Aorta (tissue), 5 donors: Measurements from ENCODE around the gene DNALI1. TPM values are rescaled to one million over a fixed set of nuclear protein-coding genes. Genes with fewer than 3 reads are reported as not detected.
"Not testable (repeated sequence)": the region's sequence is repeated elsewhere in the genome, so short reads cannot be mapped to it uniquely, and the experiment has no call there.

Experiments used
- ATAC-seq: fragments of 200-7000 bp; cut with Tn5 transposase; one replicate; pipeline ENCODE4 v1.9.1; 2022; ENCODE audit warnings: moderate library complexity; ENCODE audit not compliant: low FRiP score
- DNase-seq, 2 donors: peaks; one replicate each; pipeline ENCODE4 v3.0.0-alpha.2; 2020
- H3K27ac ChIP-seq, 2 donors: one replicate each; pipeline ENCODE4 v1.5.1; 2013; ENCODE audit warnings: low read length in 2 of 2, mild to moderate bottlenecking in 2 of 2, moderate library complexity in 2 of 2, control low read depth in 1 of 2, inconsistent platforms in 1 of 2, low read depth in 1 of 2
- H3K27me3 ChIP-seq, 2 donors: one replicate each; pipeline ENCODE4 v1.6.1; 2013; ENCODE audit warnings: control low read depth in 1 of 2, low read length in 1 of 2, mild to moderate bottlenecking in 1 of 2, moderate library complexity in 1 of 2; ENCODE audit not compliant: insufficient read depth in 2 of 2, control insufficient read depth in 1 of 2
- H3K36me3 ChIP-seq, 2 donors: one replicate each; pipeline ENCODE4 v1.6.1; 2013; ENCODE audit warnings: control low read depth in 1 of 2, low read length in 1 of 2, mild to moderate bottlenecking in 1 of 2; ENCODE audit not compliant: insufficient read depth in 2 of 2, control insufficient read depth in 1 of 2
- H3K4me1 ChIP-seq, 2 donors: one replicate each; pipeline ENCODE4 v1.6.1; 2013; ENCODE audit warnings: low read length in 2 of 2, control low read depth in 1 of 2, mild to moderate bottlenecking in 1 of 2, moderate library complexity in 1 of 2; ENCODE audit not compliant: insufficient read depth in 2 of 2, control insufficient read depth in 1 of 2
- H3K4me3 ChIP-seq, 2 donors: one replicate each; pipeline ENCODE4 v1.5.1; 2013; ENCODE audit warnings: low read length in 2 of 2, control low read depth in 1 of 2, mild to moderate bottlenecking in 1 of 2
- H3K9me3 ChIP-seq: one replicate; pipeline ENCODE4 v1.6.1; 2013; ENCODE audit warnings: mild to moderate bottlenecking, low read length; ENCODE audit not compliant: control insufficient read depth
- WGBS, 2 donors: extraction: QIAGEN DNeasy Blood & Tissue Kit; methylation state at CpG; one replicate each; pipeline ENCODE4 v1.1.7; 2013; 5-methylcytosine and 5-hydroxymethylcytosine counted together
- intact Hi-C, 2 donors: fragments of 100-400 bp; cut with DNase I; formaldehyde crosslinking; loops; one replicate each; pipeline versions ENCODE4 v1.14.2 to v1.15.0; 2022
- long read RNA-seq, 2 donors: library from polyadenylated mRNA; unstranded; transcript quantifications; one replicate each; pipeline ENCODE4 v2.0.0, GENCODE V29; 2020 to 2021
- polyA plus RNA-seq, 2 donors: library from polyadenylated mRNA; stranded (reverse); fragments of 200-250 nt; gene quantifications; one replicate each; pipeline ENCODE4 v1.2.3, GENCODE V29; 2013
- total RNA-seq, 2 donors: library from RNA; stranded (reverse); fragmentation: NEBNext Ultra II Directional; extraction: Animal tissue kit (Norgen Biotek cat#: 25700); gene quantifications; one replicate each; pipeline ENCODE4 v1.2.1, GENCODE V29; 2021
- donor health status: healthy with polysubstance abuse.
- donor health status: Bipolar disorder and iron deficiency.
- donor health status: DM: no; HTN: no; CAD: no.
- donor health status: DM: no; HTN: no; CAD: no.
- donor health status: DM: yes; HTN: yes; CAD: no.

DNALI1 gene
- total RNA-seq (1 to 10 TPM; 5.1 to 6.2 TPM), polyA plus RNA-seq (10 to 100 TPM in 1 of 2 donors, 1 to 10 TPM in 1; 6.9 to 21.2 TPM)
- long read RNA-seq, donor 1, partial matches to known transcripts, result 0 of 2 reads
- long read RNA-seq, donor 1, other reads (novel, unspliced or antisense), result 0 of 2 reads
- long read RNA-seq, donor 2, partial matches to known transcripts, result 0 of 2 reads
- long read RNA-seq, donor 2, other reads (novel, unspliced or antisense), result 1 of 2 reads

GRCh38 chr1:37556712-37557196 lies at the start of gene DNALI1:
Gene DNALI1, plus strand, starts transcription at chr1:37556940. Its CDS starts 55 bp downstream, at chr1:37556995.
- peaks cover 0 to 3% of the 10 kb centered on the region in 2 donors for H3K4me1 ChIP-seq
- no peaks in the 10 kb centered on the region for H3K9me3 ChIP-seq
- no peak within 1 kb of the TSS for H3K4me3 ChIP-seq
- intact Hi-C loops, result loop anchor here in 1 of 2 donors (5.0 to 10.0 kb wide), 2 partner anchors 36 to 82 kb away; partner anchors contain the start of gene ZC3H12A
- peak within 1 kb of the TSS in 1 of 2 donors; percentile 22 for H3K27ac ChIP-seq
- peak; percentile 87 to 94 for DNase-seq
- WGBS, 2 donors, result 4 to 6% methylated on average over 31 of the region's 31 CpGs
- no peaks in the 10 kb centered on the region for H3K27me3 ChIP-seq
- ATAC-seq, result peak; percentile 91
- H3K36me3 ChIP-seq, result no peaks in the 10 kb centered on the region

GRCh38 chr1:37509181-37509580 lies 47.6 kb upstream of the DNALI1 start:
- H3K27me3 ChIP-seq, result no peaks in the 10 kb centered on the region
- H3K27ac ChIP-seq, result no peak overlapping the region
- ATAC-seq (no peak), DNase-seq (no peak)
- no peak overlapping the region for H3K4me3 ChIP-seq
- H3K9me3 ChIP-seq, result no peaks in the 10 kb centered on the region
- peaks cover 0 to 6% of the 10 kb centered on the region in 2 donors for H3K36me3 ChIP-seq
- WGBS, 2 donors, result 88 to 91% methylated on average over 4 of the region's 4 CpGs
- no peaks in the 10 kb centered on the region for H3K4me1 ChIP-seq
- intact Hi-C loops, result no loop called here

- Histone ChIP-seq H3K9me3 (no peaks in the 10 kb centered on the region), H3K4me1 (no peaks in the 10 kb centered on the region), H3K27ac (no peak overlapping the region), H3K36me3 (peaks cover 0 to 1% of the 10 kb centered on the region in 2 donors), H3K4me3 (peak overlapping the region; percentile 84 to 86), H3K27me3 (no peaks in the 10 kb centered on the region)
- ATAC-seq (peak; percentile 30), DNase-seq (no peak)
- intact Hi-C loops, result loop anchor here in 1 of 2 donors (5.0 kb wide), 1 partner anchor 83 kb away; the partner anchor contains the start of gene GNL2
- WGBS, 2 donors, result 2 to 3% methylated on average over 26 of the region's 26 CpGs
These were observed 42.9 kb upstream of the DNALI1 start for GRCh38 chr1:37513795-37514349.

- DNase-seq (peak; percentile 86 to 95), ATAC-seq (peak; percentile 100)
- peak within 1 kb of the TSS; percentile 84 to 86 for H3K4me3 ChIP-seq
- H3K4me1 ChIP-seq, result no peaks in the 10 kb centered on the region
- H3K36me3 ChIP-seq, result no peaks in the 10 kb centered on the region
- H3K9me3 ChIP-seq, result no peaks in the 10 kb centered on the region
- peak within 1 kb of the TSS in 1 of 2 donors; percentile 98 for H3K27ac ChIP-seq
- intact Hi-C loops, result loop anchor here in 1 of 2 donors (5.0 kb wide), 1 partner anchor 83 kb away; the partner anchor contains the start of gene GNL2
- 1% methylated on average over 85 to 100 of the region's 100 CpGs for WGBS, 2 donors
- H3K27me3 ChIP-seq, result no peaks in the 10 kb centered on the region
These were observed 42.2 kb upstream of the DNALI1 start, which contains the start of gene MEAF6 for GRCh38 chr1:37514350-37515184. Gene MEAF6, minus strand, starts transcription at chr1:37514766. Its CDS starts 20 bp downstream, at chr1:37514746.

- intact Hi-C loops, result no loop called here
- 58 to 66% methylated on average over 18 of the region's 18 CpGs for WGBS, 2 donors
- H3K9me3 ChIP-seq, result no peaks in the 10 kb centered on the region
- ATAC-seq (no peak), DNase-seq (no peak)
- no peaks in the 10 kb centered on the region for H3K27me3 ChIP-seq
- H3K4me3 ChIP-seq, result peak overlapping the region; percentile 81 to 86
- H3K27ac ChIP-seq, result peak overlapping the region in 1 of 2 donors; percentile 98
- no peaks in the 10 kb centered on the region for H3K36me3 ChIP-seq
- H3K4me1 ChIP-seq, result no peaks in the 10 kb centered on the region
These were observed 41.3 kb upstream of the DNALI1 start for GRCh38 chr1:37515185-37516034.

GRCh38 chr1:37517569-37517968 lies 39.2 kb upstream of the DNALI1 start:
- DNase-seq (no peak), ATAC-seq (no peak)
- H3K27ac ChIP-seq, result no peak overlapping the region
- no peaks in the 10 kb centered on the region for H3K9me3 ChIP-seq
- no peak overlapping the region for H3K4me3 ChIP-seq
- 79 to 80% methylated on average over 1 of the region's 1 CpG for WGBS, 2 donors
- no peaks in the 10 kb centered on the region for H3K27me3 ChIP-seq
- intact Hi-C loops, result no loop called here
- no peaks in the 10 kb centered on the region for H3K4me1 ChIP-seq
- H3K36me3 ChIP-seq, result no peaks in the 10 kb centered on the region

- H3K4me3 ChIP-seq, H3K27me3 ChIP-seq, DNase-seq, H3K4me1 ChIP-seq, H3K36me3 ChIP-seq, ATAC-seq, H3K9me3 ChIP-seq, H3K27ac ChIP-seq, intact Hi-C loops: not testable (repeated sequence)
- WGBS, 2 donors, result 94 to 95% methylated on average over 9 to 30 of the region's 31 CpGs
These were observed 38.5 kb upstream of the DNALI1 start for GRCh38 chr1:37518241-37518640.

- DNase-seq, H3K4me3 ChIP-seq, H3K27ac ChIP-seq, H3K4me1 ChIP-seq, H3K36me3 ChIP-seq, H3K9me3 ChIP-seq, ATAC-seq, H3K27me3 ChIP-seq, intact Hi-C loops: not testable (repeated sequence)
- 64 to 68% methylated on average over 15 of the region's 15 CpGs for WGBS, 2 donors
These were observed 37.8 kb upstream of the DNALI1 start for GRCh38 chr1:37518929-37519328.
